ENCODE measurements around the gene AGO4. TPM values are rescaled to one million over a fixed set of nuclear protein-coding genes. Genes with fewer than 3 reads are reported as not detected.

The AGO4 gene
- total RNA-seq, 1 experiment from 2014 or later = 6.1 TPM

DNA sequence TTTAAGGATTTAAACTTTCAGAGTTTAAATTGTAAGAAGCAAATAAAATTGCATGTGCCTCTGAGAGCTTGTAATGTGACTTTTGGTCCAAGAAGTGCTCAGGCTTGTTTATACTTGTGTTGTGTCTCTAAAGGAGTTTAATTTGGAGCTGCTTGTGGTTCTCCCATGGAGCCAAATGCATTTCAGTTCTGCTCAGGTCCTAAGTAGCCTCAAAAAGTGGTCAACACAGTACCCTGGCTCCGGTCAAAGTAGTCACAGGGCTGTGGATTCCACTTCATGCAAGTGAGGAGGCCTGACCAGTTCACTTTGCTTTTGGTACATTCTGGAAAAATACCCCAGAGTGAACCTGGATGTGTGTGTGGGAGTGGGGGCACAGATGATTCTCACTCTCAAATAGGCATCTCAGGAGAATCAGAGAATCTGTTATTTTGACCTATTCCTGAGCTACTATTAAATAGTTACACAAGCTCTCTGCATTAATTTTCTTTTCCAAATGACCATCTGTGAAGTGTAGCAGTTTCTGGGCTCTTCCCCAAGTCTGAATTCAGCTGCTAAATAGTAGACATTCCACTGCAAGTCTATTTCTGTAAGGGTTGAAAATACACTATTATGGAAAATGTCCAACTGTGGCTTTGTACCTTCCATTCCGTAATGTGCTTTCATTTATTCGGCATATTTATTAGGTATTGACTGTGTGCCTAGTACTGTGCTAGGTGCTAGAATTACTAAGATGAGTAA is 43.5 kb downstream of the AGO4 start:
- no TSS peak for BruUV-seq (replicated peaks)
- Histone ChIP-seq H3K9me3 (ENCODE audit: control insufficient read depth in 1 of 2, insufficient read depth in 1 of 2, low read depth in 1 of 2, low read length in 2 of 2) (no peaks in the 10 kb centered on the region), H3K79me2 (ENCODE audit: insufficient read depth, low read length) (no peaks in the 10 kb centered on the region), H2AFZ (ENCODE audit: low read depth, low read length, poor library complexity, severe bottlenecking) (no peak overlapping the region), H3K4me1 (ENCODE audit: control insufficient read depth in 1 of 2, insufficient read depth in 2 of 2, low read length in 2 of 2) (no peaks in the 10 kb centered on the region), H3K27ac (ENCODE audit: low read depth, low read length) (no peak overlapping the region), H3K9me2 (ENCODE audit: insufficient read depth) (no peaks in the 10 kb centered on the region), H3K4me3 (replicated peaks in 1 of 2; ENCODE audit: low read depth in 1 of 2, low read length in 2 of 2) (no peak overlapping the region), H3K9ac (ENCODE audit: low read length) (no peak overlapping the region), H3K4me2 (ENCODE audit: low read length) (no peak overlapping the region), H3K36me3 (ENCODE audit: control insufficient read depth in 1 of 2, insufficient read depth in 2 of 2, low read length in 2 of 2) (no peaks in the 10 kb centered on the region), H3K27me3 (ENCODE audit: insufficient read depth, low read length) (no peaks in the 10 kb centered on the region), H4K20me1 (ENCODE audit: insufficient read depth) (no peaks in the 10 kb centered on the region)
- TF ChIP-seq SIN3A (IDR thresholded peaks at IDR 0.05; ENCODE audit: low read depth) (no peak), EZH2phosphoT487 (IDR thresholded peaks at IDR 0.05; ENCODE audit: borderline replicate concordance) (no peak), POLR2AphosphoS5 (IDR thresholded peaks at IDR 0.05; ENCODE audit: low read depth, low read length) (no peak), JUND (IDR thresholded peaks at IDR 0.05) (no peak), POLR2A (IDR thresholded peaks at IDR 0.05; ENCODE audit: borderline replicate concordance, extremely low read depth, insufficient read depth, insufficient read length) (no peak), CEBPB (IDR thresholded peaks at IDR 0.05; ENCODE audit: low read depth) (no peak), EZH2 (IDR thresholded peaks at IDR 0.05) (no peak), TCF7L2 (IDR thresholded peaks at IDR 0.05; ENCODE audit: borderline replicate concordance, extremely low read depth, insufficient read depth, insufficient read length) (no peak), ZNF274 (IDR thresholded peaks at IDR 0.05; ENCODE audit: low read depth, low read length) (no peak), FOSL1 (IDR thresholded peaks at IDR 0.05; ENCODE audit: low read depth) (no peak), ZBTB33 (IDR thresholded peaks at IDR 0.05; ENCODE audit: extremely low read depth, insufficient replicate concordance, low read length) (no peak), REST (IDR thresholded peaks at IDR 0.05; ENCODE audit: low read depth) (no peak), RAD21 (IDR thresholded peaks at IDR 0.05; ENCODE audit: low read depth) (no peak), SP1 (IDR thresholded peaks at IDR 0.05; ENCODE audit: low read depth) (no peak), ELF1 (IDR thresholded peaks at IDR 0.05; ENCODE audit: borderline replicate concordance, low read depth) (no peak), SRF (IDR thresholded peaks at IDR 0.05; ENCODE audit: low read depth) (no peak), YY1 (IDR thresholded peaks at IDR 0.05; ENCODE audit: extremely low read depth, insufficient replicate concordance, low read depth, low read length) (no peak), CTCF (IDR thresholded peaks at IDR 0.05 in 2 of 3, conservative IDR thresholded peaks at IDR 0.05 in 1 of 3; ENCODE audit: borderline replicate concordance in 1 of 3, insufficient read depth in 1 of 3, low read depth in 2 of 3, low read length in 2 of 3) (no peak)
- TF ChIP-seq, protein P1, sequence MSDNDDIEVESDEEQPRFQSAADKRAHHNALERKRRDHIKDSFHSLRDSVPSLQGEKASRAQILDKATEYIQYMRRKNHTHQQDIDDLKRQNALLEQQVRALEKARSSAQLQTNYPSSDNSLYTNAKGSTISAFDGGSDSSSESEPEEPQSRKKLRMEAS (IDR thresholded peaks at IDR 0.05) = no peak
- TF ChIP-seq, protein P2, sequence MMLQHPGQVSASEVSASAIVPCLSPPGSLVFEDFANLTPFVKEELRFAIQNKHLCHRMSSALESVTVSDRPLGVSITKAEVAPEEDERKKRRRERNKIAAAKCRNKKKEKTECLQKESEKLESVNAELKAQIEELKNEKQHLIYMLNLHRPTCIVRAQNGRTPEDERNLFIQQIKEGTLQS (IDR thresholded peaks at IDR 0.05) = no peak
- CTCF ChIA-PET = no interaction called here
- ATAC-seq (no peak), DNase-seq (ENCODE audit: low read depth, low spot score) (no peak)
- POLR2A ChIA-PET = no interaction called here
- RAD21 ChIA-PET (ENCODE audit: low non-redundant PET in 1 of 2, low total read pairs in 2 of 2, uncharacterized antibody in 2 of 2, unreplicated experiment in 2 of 2) = no interaction called here
- intact Hi-C loops (cut with micrococcal nuclease) = loop anchor here (10.0 kb wide), 1 partner anchor 234 kb away; the partner anchor contains the start of genes ADPRS and TEKT2
